OCI-LY7 (cell line): ENCODE measurements around the gene ASB1.

Experiments used
- CTCF ChIP-seq: fragments of 200-600 bp; sonication (generic); conservative IDR thresholded peaks from 2 replicates; pipeline ENCODE4 v1.5.1; 2014; ENCODE audit warnings: mild to moderate bottlenecking, antibody characterized with exemption, low read length, moderate library complexity, mixed read lengths
- EZH2phosphoT487 ChIP-seq: fragments of 200-600 bp; sonication (generic); IDR thresholded peaks from 2 replicates; pipeline ENCODE4 v1.6.1; 2018; ENCODE audit warnings: low read depth, borderline replicate concordance, mild to moderate bottlenecking, mixed run types, antibody characterized with exemption, low read length, moderate library complexity, mixed read lengths

DNA sequence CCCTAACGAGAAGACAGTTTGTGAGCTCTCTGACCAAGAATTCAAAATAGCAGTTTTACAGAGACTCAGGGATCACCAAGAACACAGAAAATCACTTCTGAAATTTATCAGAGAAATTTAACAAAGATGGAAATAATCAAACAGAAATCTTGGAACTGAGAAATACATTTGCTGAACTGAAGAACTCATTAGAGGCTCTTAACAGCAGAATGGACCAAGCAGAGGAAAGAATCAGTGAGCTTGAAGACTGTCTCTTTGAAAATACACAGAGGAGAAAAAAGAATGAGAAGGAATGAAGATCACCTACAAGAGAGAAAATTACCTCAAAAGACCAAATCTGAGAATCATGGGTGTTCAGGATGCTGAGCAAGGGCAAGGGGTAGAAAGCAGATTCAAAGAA is 29.7 kb downstream of the ASB1 start:
- no peak for TF ChIP-seq CTCF
- TF ChIP-seq EZH2phosphoT487 = no peak
